SK-N-SH (cell line): Measurements from ENCODE around the gene NTNG1. TPM values are rescaled to one million over a fixed set of nuclear protein-coding genes. Genes with fewer than 3 reads are reported as not detected.

Experiments
- CTCF ChIA-PET: fragments of 300-600, 350-600 bp; formaldehyde crosslinking; extraction: SDS; loops from one replicate; lab custom pipeline; 2021; lab: Yijun Ruan, JAX
- POLR2A ChIA-PET: fragments of 350-600 bp; sonication (Branson Sonifier 250); formaldehyde crosslinking; extraction: SDS; loops from one replicate; lab custom pipeline; 2020; ENCODE audit warnings: antibody characterized with exemption, inconsistent platforms; lab: Yijun Ruan, JAX
- DNase-seq: peaks from one replicate; pipeline ENCODE4 v3.0.0; 2012
- H2AFZ ChIP-seq: fragments of 200-600 bp; sonication (generic); 2 replicates; pipeline ENCODE4 v1.8.1; 2016; ENCODE audit warnings: antibody characterized with exemption, mild to moderate bottlenecking, low read depth
- H3F3A ChIP-seq: fragments of 200-600 bp; sonication (generic); replicated peaks from 2 replicates; pipeline ENCODE3; 2016; ENCODE audit warnings: antibody characterized with exemption, mild to moderate bottlenecking; ENCODE audit not compliant: insufficient read depth
- H3K27ac ChIP-seq, 2 experiments: fragments of 200-500 bp in 1 of 2; fragments of 200-600 bp in 1 of 2; sonication (Bioruptor generic) in 1 of 2; sonication (generic), shearing (Covaris generic) in 1 of 2; 2 replicates each; pipeline versions ENCODE4 v1.5.1 to v1.6.1; 2014 to 2016; ENCODE audit warnings: low read depth in 2 of 2, inconsistent platforms in 1 of 2, low read length in 1 of 2, mild to moderate bottlenecking in 1 of 2, mixed read lengths in 1 of 2
- H3K27me3 ChIP-seq: fragments of 200-600 bp; sonication (generic), shearing (Covaris generic); 2 replicates; pipeline ENCODE4 v1.6.1; 2016; ENCODE audit warnings: mixed run types; ENCODE audit not compliant: insufficient read depth
- H3K36me3 ChIP-seq, 2 experiments: fragments of 200-500 bp in 1 of 2; fragments of 200-600 bp in 1 of 2; sonication (Bioruptor generic) in 1 of 2; sonication (generic) in 1 of 2; replicated peaks in 1 of 2; 2 replicates each; pipeline versions ENCODE3 to v1.5.1; 2014 to 2016; ENCODE audit warnings: low read length in 1 of 2, mild to moderate bottlenecking in 1 of 2; ENCODE audit not compliant: insufficient read depth in 2 of 2, control insufficient read depth in 1 of 2
- H3K4me1 ChIP-seq, 2 experiments: fragments of 200-500 bp in 1 of 2; fragments of 200-600 bp in 1 of 2; sonication (Bioruptor generic) in 1 of 2; sonication (generic), shearing (Covaris generic) in 1 of 2; 2 replicates each; pipeline versions ENCODE4 v1.5.1 to v1.6.1; 2014 to 2016; ENCODE audit warnings: low read depth in 1 of 2, low read length in 1 of 2, mixed run types in 1 of 2; ENCODE audit not compliant: insufficient read depth in 2 of 2, control insufficient read depth in 1 of 2
- H3K4me2 ChIP-seq: fragments of 200-600 bp; sonication (generic), shearing (Covaris generic); 2 replicates; pipeline ENCODE4 v1.6.1; 2017; ENCODE audit warnings: mixed run types
- H3K4me3 ChIP-seq, 2 experiments: fragments of 200-500 bp in 1 of 2; fragments of 200-600 bp in 1 of 2; sonication (Bioruptor generic) in 1 of 2; sonication (generic), shearing (Covaris generic) in 1 of 2; 2 replicates each; pipeline versions ENCODE4 v1.5.1 to v1.8.1; 2014 to 2016; ENCODE audit warnings: low read depth in 2 of 2, inconsistent platforms in 1 of 2, low read length in 1 of 2, mild to moderate bottlenecking in 1 of 2, mixed read lengths in 1 of 2, moderate library complexity in 1 of 2
- H3K79me2 ChIP-seq: fragments of 200-600 bp; sonication (generic); 2 replicates; pipeline ENCODE4 v1.8.1; 2017; ENCODE audit warnings: mild to moderate bottlenecking; ENCODE audit not compliant: insufficient read depth
- H3K9ac ChIP-seq: fragments of 200-600 bp; sonication (generic); 2 replicates; pipeline ENCODE4 v1.6.1; 2017; ENCODE audit warnings: mixed run types
- H3K9me2 ChIP-seq: fragments of 200-600 bp; sonication (generic); 2 replicates; pipeline ENCODE4 v1.6.1; 2017; ENCODE audit warnings: mixed run types
- H3K9me3 ChIP-seq: fragments of 200-600 bp; sonication (generic); 2 replicates; pipeline ENCODE4 v1.6.1; 2017; ENCODE audit warnings: mixed run types, mild to moderate bottlenecking, moderate library complexity
- H4K20me1 ChIP-seq: fragments of 200-600 bp; sonication (generic); 2 replicates; pipeline ENCODE4 v1.6.1; 2017; ENCODE audit warnings: mild to moderate bottlenecking, mixed run types; ENCODE audit not compliant: insufficient read depth
- CHD2 ChIP-seq: fragments of 150-350 bp; IDR thresholded peaks from 2 replicates; pipeline ENCODE4 v1.6.1; 2018; ENCODE audit warnings: low read length; ENCODE audit not compliant: partially characterized antibody
- EZH2phosphoT487 ChIP-seq: fragments of 200-600 bp; sonication (generic); IDR thresholded peaks from 2 replicates; pipeline ENCODE4 v1.6.1; 2017; ENCODE audit warnings: low read depth, mixed run types, mild to moderate bottlenecking, antibody characterized with exemption, moderate library complexity, borderline replicate concordance
- FOSL2 ChIP-seq: IDR thresholded peaks from 2 replicates; pipeline ENCODE4 v1.4.0; 2012; ENCODE audit warnings: low read depth, mild to moderate bottlenecking, moderate library complexity, borderline replicate concordance
- FOXJ3 ChIP-seq: sonication (generic); formaldehyde crosslinking; IDR thresholded peaks from 2 replicates; pipeline ENCODE4 v1.5.1; 2020; ENCODE audit warnings: mild to moderate bottlenecking, missing genetic modification reagents
- FOXM1 ChIP-seq: IDR thresholded peaks from 2 replicates; pipeline ENCODE4 v1.4.0; 2012; ENCODE audit warnings: low read depth, mild to moderate bottlenecking
- GABPA ChIP-seq: IDR thresholded peaks from 2 replicates; pipeline ENCODE4 v1.4.0; 2012; ENCODE audit warnings: low read depth, mild to moderate bottlenecking
- GATA2 ChIP-seq: sonication (generic); formaldehyde crosslinking; IDR thresholded peaks from 2 replicates; pipeline ENCODE4 v1.5.0; 2020; ENCODE audit warnings: mild to moderate bottlenecking, missing genetic modification reagents
- JUND ChIP-seq: IDR thresholded peaks from 2 replicates; pipeline ENCODE4 v1.4.0; 2012
- MEF2A ChIP-seq: IDR thresholded peaks from 2 replicates; pipeline ENCODE4 v1.4.0; 2012; ENCODE audit warnings: low read depth, borderline replicate concordance
- NFIC ChIP-seq: IDR thresholded peaks from 2 replicates; pipeline ENCODE4 v1.4.0; 2012; ENCODE audit warnings: borderline replicate concordance
- PBX3 ChIP-seq: IDR thresholded peaks from 2 replicates; pipeline ENCODE4; 2012
- POLR2AphosphoS5 ChIP-seq: IDR thresholded peaks from 2 replicates; pipeline ENCODE4 v1.6.1; 2012; ENCODE audit warnings: low read depth, low read length
- RAD21 ChIP-seq: IDR thresholded peaks from 2 replicates; pipeline ENCODE4 v1.6.1; 2012; ENCODE audit warnings: mild to moderate bottlenecking, low read length
- RCOR1 ChIP-seq: fragments of 150-350 bp; IDR thresholded peaks from 2 replicates; pipeline ENCODE4 v1.6.1; 2017; ENCODE audit warnings: antibody characterized with exemption, low read length
- RFX5 ChIP-seq: IDR thresholded peaks from 2 replicates; pipeline ENCODE4 v1.6.1; 2012; ENCODE audit warnings: mild to moderate bottlenecking, improper control_type of control experiment, low read length
- SMC3 ChIP-seq: IDR thresholded peaks from 2 replicates; pipeline ENCODE4 v1.6.1; 2012; ENCODE audit warnings: low read depth, low read length, improper control_type of control experiment
- TAF1 ChIP-seq: IDR thresholded peaks from 2 replicates; pipeline ENCODE4 v1.6.1; 2012; ENCODE audit warnings: low read depth, mild to moderate bottlenecking, low read length, moderate library complexity, borderline replicate concordance
- USF1 ChIP-seq: IDR thresholded peaks from 2 replicates; pipeline ENCODE4 v1.4.0; 2012; ENCODE audit warnings: low read depth, borderline replicate concordance
- USF2 ChIP-seq: fragments of 150-350 bp; IDR thresholded peaks from 2 replicates; pipeline ENCODE4 v1.6.1; 2017; ENCODE audit warnings: antibody characterized with exemption, low read length, low read depth, borderline replicate concordance
- WGBS: methylation state at CpG from one replicate; pipeline ENCODE4 v1.1.6; 2017; ENCODE audit warnings: low lambda C conversion rate; 5-methylcytosine and 5-hydroxymethylcytosine counted together
- polyA plus RNA-seq, 3 experiments: library from polyadenylated mRNA; depleted of rRNA; stranded (reverse); fragments of >200 nt; gene quantifications; 2 replicates each; pipeline ENCODE4 v1.2.3, GENCODE V29; 2012
- TF ChIP-seq, protein P1 (sequence below): fragments of 200-600 bp; sonication (generic); IDR thresholded peaks from 2 replicates; pipeline ENCODE4 v1.6.1; 2017; ENCODE audit warnings: antibody characterized with exemption, mild to moderate bottlenecking, moderate library complexity

The NTNG1 gene
- polyA plus RNA-seq, 1 of the 3 experiments (the other 2 are of a cell fraction), result 0.03 TPM

DNA sequence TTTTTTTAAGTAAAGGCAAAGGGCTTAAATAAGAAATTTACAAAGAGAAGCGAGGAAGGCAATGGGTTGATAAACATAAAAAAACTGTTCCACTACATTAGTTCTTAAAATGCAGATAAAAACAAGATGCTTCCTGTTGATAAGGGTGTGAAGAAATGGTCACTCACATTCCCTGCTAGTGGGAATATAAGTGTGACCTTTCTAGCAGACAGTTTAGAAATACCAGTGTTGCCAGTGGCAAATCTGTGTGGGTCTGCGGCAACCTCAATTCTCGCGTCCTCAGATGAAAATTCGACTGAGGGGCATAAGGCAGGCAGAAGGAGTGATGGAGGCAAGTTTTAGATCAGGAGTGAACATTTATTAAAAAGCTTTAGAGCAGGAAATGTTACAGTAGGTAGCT is 151.1 kb downstream of the NTNG1 start (continued):
- TF ChIP-seq PBX3, result no peak
- no peak for TF ChIP-seq FOXJ3 (CRISPR knock-in tag)
- no peak for TF ChIP-seq SMC3
- TF ChIP-seq JUND, result no peak
- no peak for TF ChIP-seq EZH2phosphoT487

GRCh38 chr1:107293901-107294613 is 153.2 kb downstream of the NTNG1 start:
- POLR2A ChIA-PET, result no interaction called here
- no peaks in the 10 kb centered on the region for H3K9me3 ChIP-seq
- H3K27me3 ChIP-seq, result no peaks in the 10 kb centered on the region
- H3K27ac ChIP-seq, result no peak overlapping the region
- H3K9me2 ChIP-seq, result no peaks in the 10 kb centered on the region
- TF ChIP-seq TAF1, result no peak
- H3K4me2 ChIP-seq, result no peak overlapping the region
- DNase-seq, result no peak
- H3K79me2 ChIP-seq, result no peaks in the 10 kb centered on the region
- no peak overlapping the region for H2AFZ ChIP-seq
- no peaks in the 10 kb centered on the region for H4K20me1 ChIP-seq
- CTCF ChIA-PET, result interaction anchor here (0.6 to 3.0 kb wide), 3 partner anchors 17 to 137 kb away, joined by 3 to 15 read pairs (median 3); no protein-coding TSS in a partner anchor
- peaks cover 0 to 5% of the 10 kb centered on the region in 2 experiments; a peak in 2 of 4 replicates for H3K4me1 ChIP-seq
- 26% methylated on average over 6 of the region's 6 CpGs for WGBS
- no peaks in the 10 kb centered on the region for H3F3A ChIP-seq
- H3K9ac ChIP-seq, result no peak overlapping the region
- H3K36me3 ChIP-seq, result no peaks in the 10 kb centered on the region
- no peak overlapping the region for H3K4me3 ChIP-seq

- H3K27ac ChIP-seq, result no peak overlapping the region
- H3K9me3 ChIP-seq, result no peaks in the 10 kb centered on the region
- H3K4me2 ChIP-seq, result no peak overlapping the region
- H2AFZ ChIP-seq, result no peak overlapping the region
- no peak overlapping the region for H3K9ac ChIP-seq
- no peak for DNase-seq
- no peaks in the 10 kb centered on the region for H3K27me3 ChIP-seq
- H3F3A ChIP-seq, result no peaks in the 10 kb centered on the region
- no peaks in the 10 kb centered on the region for H3K9me2 ChIP-seq
- H3K79me2 ChIP-seq, result no peaks in the 10 kb centered on the region
- peaks cover 0 to 5% of the 10 kb centered on the region in 2 experiments; a peak in 2 of 4 replicates for H3K4me1 ChIP-seq
- CTCF ChIA-PET, result interaction anchor here (0.6 to 3.0 kb wide), 3 partner anchors 17 to 234 kb away, joined by 3 to 15 read pairs (median 4); no protein-coding TSS in a partner anchor
- POLR2A ChIA-PET, result no interaction called here
- no peaks in the 10 kb centered on the region for H4K20me1 ChIP-seq
- no peak overlapping the region for H3K4me3 ChIP-seq
- WGBS, result 47% methylated on average over 1 of the region's 1 CpG
- no peaks in the 10 kb centered on the region for H3K36me3 ChIP-seq
- TF ChIP-seq RFX5 (no peak), GABPA (no peak), RCOR1 (no peak), USF1 (no peak), TAF1 (no peak), GATA2 (CRISPR knock-in tag) (no peak), NFIC (no peak), RAD21 (no peak), CHD2 (no peak), MEF2A (no peak), FOXJ3 (CRISPR knock-in tag) (no peak), POLR2AphosphoS5 (no peak), USF2 (no peak), FOSL2 (no peak), FOXM1 (no peak)
- TF ChIP-seq, protein P1, sequence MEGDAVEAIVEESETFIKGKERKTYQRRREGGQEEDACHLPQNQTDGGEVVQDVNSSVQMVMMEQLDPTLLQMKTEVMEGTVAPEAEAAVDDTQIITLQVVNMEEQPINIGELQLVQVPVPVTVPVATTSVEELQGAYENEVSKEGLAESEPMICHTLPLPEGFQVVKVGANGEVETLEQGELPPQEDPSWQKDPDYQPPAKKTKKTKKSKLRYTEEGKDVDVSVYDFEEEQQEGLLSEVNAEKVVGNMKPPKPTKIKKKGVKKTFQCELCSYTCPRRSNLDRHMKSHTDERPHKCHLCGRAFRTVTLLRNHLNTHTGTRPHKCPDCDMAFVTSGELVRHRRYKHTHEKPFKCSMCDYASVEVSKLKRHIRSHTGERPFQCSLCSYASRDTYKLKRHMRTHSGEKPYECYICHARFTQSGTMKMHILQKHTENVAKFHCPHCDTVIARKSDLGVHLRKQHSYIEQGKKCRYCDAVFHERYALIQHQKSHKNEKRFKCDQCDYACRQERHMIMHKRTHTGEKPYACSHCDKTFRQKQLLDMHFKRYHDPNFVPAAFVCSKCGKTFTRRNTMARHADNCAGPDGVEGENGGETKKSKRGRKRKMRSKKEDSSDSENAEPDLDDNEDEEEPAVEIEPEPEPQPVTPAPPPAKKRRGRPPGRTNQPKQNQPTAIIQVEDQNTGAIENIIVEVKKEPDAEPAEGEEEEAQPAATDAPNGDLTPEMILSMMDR, result no peak
Measured at GRCh38 chr1:107294686-107295085, 153.8 kb downstream of the NTNG1 start.
